Esophagus muscularis mucosa (tissue), 4 donors: ENCODE data around the gene PIK3R6. TPM values are rescaled to one million over a fixed set of nuclear protein-coding genes. Genes with fewer than 3 reads are reported as not detected.
A peak's percentile ranks its signal among the peaks of the same experiment; 100 is the strongest.

Experiments
- DNase-seq: peaks from one replicate; pipeline ENCODE4 v3.0.0-alpha.2; 2017; ENCODE audit errors: extremely low spot score
- H3K27ac ChIP-seq, 4 donors: fragments of 200-600 bp; sonication (generic); replicated peaks in 1 of 4; 1 replicate in 3 of 4; 2 replicates in 1 of 4; pipeline ENCODE4 v1.5.1; 2016 to 2019; ENCODE audit warnings: mild to moderate bottlenecking in 1 of 4
- H3K27me3 ChIP-seq, 4 donors: fragments of 200-600 bp; sonication (generic); one replicate each; pipeline versions ENCODE4 v1.5.1 to v1.6.0; 2016 to 2019
- H3K36me3 ChIP-seq, 4 donors: fragments of 200-600 bp; sonication (generic); one replicate each; pipeline ENCODE4 v1.5.1; 2016 to 2019
- H3K4me1 ChIP-seq, 4 donors: fragments of 200-600 bp; sonication (generic); one replicate each; pipeline ENCODE4 v1.5.1; 2016 to 2019
- H3K4me3 ChIP-seq, 4 donors: fragments of 200-600 bp; sonication (generic); 1 replicate in 2 of 4; 2 replicates in 2 of 4; pipeline ENCODE4 v1.5.1; 2016 to 2019; ENCODE audit warnings: mild to moderate bottlenecking in 4 of 4, moderate library complexity in 1 of 4
- H3K9me3 ChIP-seq, 4 donors: fragments of 200-600 bp; sonication (generic); 1 replicate in 3 of 4; 2 replicates in 1 of 4; pipeline ENCODE4 v1.5.1; 2016 to 2019
- CTCF ChIP-seq, 3 experiments: fragments of 200-600 bp in 2 of 3; fragments of 450-650 bp in 1 of 3; sonication (generic) in 2 of 3; IDR thresholded peaks; one replicate each; pipeline ENCODE4 v1.5.1; 2017 to 2019; ENCODE audit warnings: antibody characterized with exemption in 3 of 3, mild to moderate bottlenecking in 2 of 3, moderate library complexity in 1 of 3
- EP300 ChIP-seq: sonication (generic); formaldehyde crosslinking; IDR thresholded peaks from one replicate; pipeline ENCODE4 v1.6.1; 2017; ENCODE audit warnings: antibody characterized with exemption
- POLR2A ChIP-seq: fragments of 450-650 bp; IDR thresholded peaks from one replicate; pipeline ENCODE4 v1.6.1; 2017; ENCODE audit warnings: antibody characterized with exemption, moderate library complexity, mild to moderate bottlenecking, low read depth
- POLR2AphosphoS5 ChIP-seq, 2 donors: sonication (generic); formaldehyde crosslinking; IDR thresholded peaks; one replicate each; pipeline ENCODE4 v1.6.1; 2017; ENCODE audit warnings: antibody characterized with exemption in 2 of 2
- WGBS: methylation state at CpG from one replicate; pipeline ENCODE4 v1.1.5; 2018; 5-methylcytosine and 5-hydroxymethylcytosine counted together
- intact Hi-C: fragments of 100-400 bp; cut with DNase I; formaldehyde crosslinking; loops from one replicate; pipeline ENCODE4 v1.15.1; 2023
- total RNA-seq, 4 donors: library from RNA; depleted of rRNA; stranded (reverse); fragments of >200 nt; gene quantifications; one replicate each; pipeline versions ENCODE4 v1.1.0 to v1.2.1, GENCODE V29; 2016

PIK3R6 gene
- total RNA-seq, 4 donors from 2014 or later, result 0.52 to 3.3 (median 1.8) TPM

GRCh38 chr17:8913091-8913490, 45.6 kb upstream of the PIK3R6 start:
- TF ChIP-seq CTCF (IDR thresholded peaks at IDR 0.05), result no peak
- no peak for TF ChIP-seq EP300
- no peak for TF ChIP-seq POLR2A
- TF ChIP-seq POLR2AphosphoS5 (IDR thresholded peaks at IDR 0.05), result no peak
- H3K27ac ChIP-seq, result no peak overlapping the region
- WGBS, result 92% methylated on average over 6 of the region's 6 CpGs
- no peaks in the 10 kb centered on the region for H3K36me3 ChIP-seq
- intact Hi-C loops, result no loop called here
- DNase-seq, result peak; percentile 66
- H3K4me3 ChIP-seq, result no peak overlapping the region
- peaks cover 0 to 42% (median 0%) of the 10 kb centered on the region in 4 donors for H3K27me3 ChIP-seq
- no peaks in the 10 kb centered on the region for H3K4me1 ChIP-seq
- peaks cover 0 to 13% (median 9%) of the 10 kb centered on the region in 4 donors for H3K9me3 ChIP-seq

GRCh38 chr17:8912084-8912981, 44.9 kb upstream of the PIK3R6 start:
- Histone ChIP-seq H3K36me3 (no peaks in the 10 kb centered on the region), H3K27ac (no peak overlapping the region), H3K4me1 (no peaks in the 10 kb centered on the region), H3K9me3 (peaks cover 0 to 5% (median under 1%) of the 10 kb centered on the region in 4 donors), H3K4me3 (no peak overlapping the region), H3K27me3 (peaks cover 0 to 42% (median 0%) of the 10 kb centered on the region in 4 donors)
- TF ChIP-seq CTCF (IDR thresholded peaks at IDR 0.05), result no peak
- whole genome bisulfite sequencing, result 87% methylated on average over 13 of the region's 18 CpGs
- DNase-seq, result peak; percentile 87
- intact Hi-C loops, result no loop called here

- Histone ChIP-seq H3K27me3 (peaks cover 0 to 42% (median 0%) of the 10 kb centered on the region in 4 donors), H3K4me1 (no peaks in the 10 kb centered on the region), H3K4me3 (no peak overlapping the region), H3K27ac (no peak overlapping the region), H3K36me3 (no peaks in the 10 kb centered on the region), H3K9me3 (no peaks in the 10 kb centered on the region)
- peak; percentile 62 for DNase-seq
- WGBS, result 87% methylated on average over 12 of the region's 18 CpGs
- intact Hi-C loops, result no loop called here
- no peak for TF ChIP-seq CTCF (IDR thresholded peaks at IDR 0.05)
- TF ChIP-seq POLR2AphosphoS5 (IDR thresholded peaks at IDR 0.05), result no peak
- TF ChIP-seq POLR2A, result no peak
- no peak for TF ChIP-seq EP300
These were observed 43.6 kb upstream of the PIK3R6 start for GRCh38 chr17:8910969-8911604.

GRCh38 chr17:8909586-8910270, 42.3 kb upstream of the PIK3R6 start:
- H3K9me3 ChIP-seq, result no peaks in the 10 kb centered on the region
- no peak for TF ChIP-seq POLR2AphosphoS5 (IDR thresholded peaks at IDR 0.05)
- H3K36me3 ChIP-seq, result no peaks in the 10 kb centered on the region
- intact Hi-C loops, result no loop called here
- WGBS, result 71% methylated on average over 8 of the region's 8 CpGs
- peak; percentile 78 for DNase-seq
- peaks cover 0 to 43% (median 0%) of the 10 kb centered on the region in 4 donors for H3K27me3 ChIP-seq
- H3K27ac ChIP-seq, result no peak overlapping the region
- H3K4me1 ChIP-seq, result no peaks in the 10 kb centered on the region
- no peak overlapping the region for H3K4me3 ChIP-seq

- no peaks in the 10 kb centered on the region for H3K36me3 ChIP-seq
- TF ChIP-seq CTCF (IDR thresholded peaks at IDR 0.05) (no peak), POLR2AphosphoS5 (IDR thresholded peaks at IDR 0.05) (no peak), EP300 (no peak), POLR2A (no peak)
- H3K9me3 ChIP-seq, result no peaks in the 10 kb centered on the region
- H3K4me1 ChIP-seq, result no peaks in the 10 kb centered on the region
- intact Hi-C loops, result no loop called here
- H3K27ac ChIP-seq, result no peak overlapping the region
- WGBS, result 79% methylated on average over 5 of the region's 7 CpGs
- H3K27me3 ChIP-seq, result peaks cover 0 to 18% (median 0%) of the 10 kb centered on the region in 4 donors
- no peak overlapping the region for H3K4me3 ChIP-seq
- peak; percentile 66 for DNase-seq
These were observed 37.9 kb upstream of the PIK3R6 start for GRCh38 chr17:8905331-8905730.
